ENCODE measurements around the gene DTYMK.

Gene DTYMK

DNA sequence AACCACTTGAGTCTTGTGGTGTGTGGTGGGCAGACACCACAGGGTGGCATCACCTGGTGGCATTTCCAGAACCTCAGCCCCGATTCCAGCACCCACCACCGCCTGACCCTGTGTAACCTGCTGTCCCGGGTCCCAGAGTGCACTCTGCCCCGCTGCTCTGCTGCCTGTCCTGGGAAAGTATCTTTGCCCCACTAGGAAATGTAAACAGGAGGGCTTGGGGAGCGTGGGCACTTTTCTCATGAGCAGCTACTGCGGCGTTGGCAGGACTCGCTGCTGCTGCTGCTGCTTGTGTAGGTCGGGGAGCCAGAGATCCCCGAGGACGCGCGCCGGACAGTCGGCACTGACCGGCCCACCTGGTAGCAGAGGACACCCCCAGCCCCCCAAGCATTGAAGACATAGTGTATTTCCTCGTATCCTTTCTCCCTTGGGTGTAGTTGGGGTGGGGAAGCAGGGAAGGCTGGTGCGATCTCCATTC is 13.4 kb downstream of the DTYMK start:
- TF ChIP-seq CTCF (IDR thresholded peaks at IDR 0.05; ENCODE audit: borderline replicate concordance, insufficient read depth, low read depth, low read length) = no peak
- H3K4me3 ChIP-seq (ENCODE audit: low read depth, low read length) = no peak overlapping the region

DNA sequence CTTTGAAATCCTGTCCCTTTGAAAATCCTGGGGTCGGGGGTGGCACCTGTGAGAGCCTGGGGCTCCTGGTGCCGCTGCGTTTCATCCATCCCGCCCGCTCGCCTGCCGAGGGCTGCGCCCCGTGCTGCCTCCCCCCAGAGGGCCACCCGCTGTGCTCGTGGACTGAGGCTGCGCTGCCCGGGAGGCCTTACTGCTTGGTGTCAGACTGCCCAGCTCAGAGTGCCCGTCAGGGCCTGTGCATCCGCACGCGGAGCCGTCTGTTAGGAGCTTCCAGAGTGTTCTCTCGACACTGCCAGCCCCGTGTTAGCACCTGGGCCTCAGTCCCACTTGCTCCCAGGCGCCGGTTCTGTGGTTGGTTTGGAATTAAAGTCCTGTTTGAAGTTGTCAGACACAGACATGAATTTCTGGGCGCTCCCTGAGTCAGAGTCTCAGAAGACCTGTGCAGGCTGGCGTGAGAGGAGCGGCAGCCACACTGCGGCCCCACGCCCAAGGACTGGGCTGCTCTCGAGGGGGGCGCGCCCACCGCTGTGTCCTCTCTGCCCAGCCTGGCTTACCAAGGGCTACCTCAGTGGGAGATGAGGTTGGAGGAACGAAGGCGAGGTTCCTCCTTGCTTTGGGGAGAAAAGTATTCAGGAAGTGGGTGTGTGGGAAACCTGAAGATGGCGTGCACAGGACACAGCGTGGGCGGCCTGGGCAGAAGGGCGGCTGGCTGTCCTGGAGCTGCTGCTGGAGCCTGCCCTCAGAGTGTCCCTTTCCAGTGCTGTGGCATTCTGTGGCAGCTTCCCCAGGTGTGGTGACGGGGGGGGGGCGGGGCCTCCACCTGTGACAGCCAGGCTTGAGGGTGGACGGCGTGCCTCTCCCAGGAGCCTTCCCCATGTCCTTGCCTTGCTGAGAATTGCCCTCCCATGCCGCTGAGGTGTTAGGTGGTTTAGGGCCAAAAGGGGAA is 14.1 kb downstream of the DTYMK start:
- no peak for TF ChIP-seq CTCF (IDR thresholded peaks at IDR 0.05; ENCODE audit: borderline replicate concordance, insufficient read depth, low read depth, low read length)
- H3K4me3 ChIP-seq (ENCODE audit: low read depth, low read length) = no peak overlapping the region

GRCh38 chr2:241671457-241672240 is 15.0 kb downstream of the DTYMK start:
- no peak overlapping the region for H3K4me3 ChIP-seq (ENCODE audit: low read depth, low read length)
- no peak for TF ChIP-seq CTCF (IDR thresholded peaks at IDR 0.05; ENCODE audit: borderline replicate concordance, insufficient read depth, low read depth, low read length)

DNA sequence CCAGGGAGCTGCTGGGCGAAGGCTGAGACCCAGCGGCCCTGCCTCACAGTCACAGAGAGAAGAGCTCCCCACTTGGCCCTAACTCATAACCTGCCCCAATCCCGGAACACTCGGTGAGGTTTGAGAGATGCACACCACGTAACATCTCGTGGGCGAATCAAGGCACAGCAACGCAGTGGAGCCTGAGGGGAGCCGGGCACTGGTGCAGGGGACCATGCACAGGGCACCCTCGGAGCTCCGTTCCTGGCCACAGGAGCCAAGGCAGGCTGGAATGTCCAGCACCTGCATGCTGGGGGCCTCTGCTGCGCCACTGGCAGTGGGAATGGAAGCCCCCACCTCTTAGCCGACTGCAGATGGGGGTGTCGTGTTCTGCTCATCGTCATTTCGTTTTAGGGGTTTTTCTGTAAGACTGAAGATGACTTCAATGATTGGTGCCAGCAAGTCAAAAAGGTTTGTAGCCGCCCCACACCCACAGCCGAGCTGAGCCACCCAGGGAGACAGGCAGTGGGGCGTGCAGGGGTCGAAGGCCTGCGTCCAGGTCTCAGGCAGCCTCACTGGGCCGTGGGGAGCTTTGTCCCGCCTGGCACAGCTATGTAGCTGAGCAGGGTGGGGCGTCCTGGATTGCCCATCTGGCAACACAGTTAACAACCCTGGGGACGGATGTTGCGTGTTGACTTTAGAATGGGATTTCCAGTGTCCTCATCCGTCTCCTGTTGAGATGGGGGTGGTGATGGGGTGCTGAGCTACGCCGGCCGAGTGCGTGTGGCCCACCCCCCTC is 16.1 kb downstream of the DTYMK start:
- TF ChIP-seq CTCF (IDR thresholded peaks at IDR 0.05; ENCODE audit: borderline replicate concordance, insufficient read depth, low read depth, low read length) = no peak
- no peak overlapping the region for H3K4me3 ChIP-seq (ENCODE audit: low read depth, low read length)

DNA sequence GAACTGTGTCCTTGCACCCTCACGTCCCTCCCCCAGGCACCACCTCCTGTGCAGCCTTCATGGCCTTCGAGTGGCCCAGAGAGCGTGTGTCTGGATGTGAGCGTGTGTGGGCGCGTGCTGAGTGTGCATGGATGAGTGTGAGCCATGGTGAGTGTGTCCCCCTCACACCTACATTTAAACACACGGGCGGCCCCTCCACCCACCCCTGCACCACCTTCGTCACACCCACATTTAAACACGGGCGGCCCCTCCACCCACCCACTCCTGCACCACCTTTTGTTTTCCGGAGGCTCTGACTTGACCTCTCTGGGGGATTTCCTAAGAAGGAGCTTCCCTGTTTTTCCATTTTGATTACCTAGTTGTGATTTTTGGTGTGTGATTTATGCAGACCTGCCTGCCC is 17.8 kb downstream of the DTYMK start:
- H3K4me3 ChIP-seq (ENCODE audit: low read depth, low read length) = no peak overlapping the region
- no peak for TF ChIP-seq CTCF (IDR thresholded peaks at IDR 0.05; ENCODE audit: borderline replicate concordance, insufficient read depth, low read depth, low read length)

DNA sequence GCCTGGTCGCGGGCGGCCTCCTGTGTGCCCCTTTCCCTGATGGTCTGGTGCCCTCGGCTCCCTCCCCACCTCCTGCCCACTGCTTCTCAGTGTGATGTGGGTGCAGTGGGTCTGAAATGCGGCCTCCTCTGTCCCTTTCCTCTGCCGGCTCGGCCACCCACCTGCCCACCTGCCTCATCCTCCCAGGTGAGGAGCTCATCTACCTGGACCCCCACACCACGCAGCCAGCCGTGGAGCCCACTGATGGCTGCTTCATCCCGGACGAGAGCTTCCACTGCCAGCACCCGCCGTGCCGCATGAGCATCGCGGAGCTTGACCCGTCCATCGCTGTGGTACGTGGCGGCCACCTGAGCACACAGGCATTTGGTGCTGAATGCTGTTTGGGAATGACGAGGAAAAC is 18.3 kb downstream of the DTYMK start:
- TF ChIP-seq CTCF (IDR thresholded peaks at IDR 0.05; ENCODE audit: borderline replicate concordance, insufficient read depth, low read depth, low read length) = no peak

More for the DNA sequence above, 18.3 kb downstream of the DTYMK start:
- H3K4me3 ChIP-seq (ENCODE audit: low read depth, low read length) = no peak overlapping the region
